ENCODE measurements around the gene ZSCAN20. TPM values are rescaled to one million over a fixed set of nuclear protein-coding genes. Genes with fewer than 3 reads are reported as not detected.

ZSCAN20 gene
- total and polyA plus RNA-seq, 2 experiments from 2014 or later: 0.91 to 4.9 TPM

- TF ChIP-seq ZNF462 (CRISPR knock-in tag; IDR thresholded peaks at IDR 0.05) (no peak), EZH2phosphoT487 (IDR thresholded peaks at IDR 0.05; ENCODE audit: unreplicated experiment) (no peak), ZNF114 (CRISPR knock-in tag; IDR thresholded peaks at IDR 0.05) (no peak), CREB1 (CRISPR knock-in tag; IDR thresholded peaks at IDR 0.05; ENCODE audit: low read depth) (no peak), POLR2AphosphoS5 (IDR thresholded peaks at IDR 0.05; ENCODE audit: low read depth) (no peak), EZH2 (IDR thresholded peaks at IDR 0.05; ENCODE audit: low read depth, unreplicated experiment) (no peak)
Observed at GRCh38 chr1:33465316-33465715, 7.1 kb upstream of the ZSCAN20 start (continued).

DNA sequence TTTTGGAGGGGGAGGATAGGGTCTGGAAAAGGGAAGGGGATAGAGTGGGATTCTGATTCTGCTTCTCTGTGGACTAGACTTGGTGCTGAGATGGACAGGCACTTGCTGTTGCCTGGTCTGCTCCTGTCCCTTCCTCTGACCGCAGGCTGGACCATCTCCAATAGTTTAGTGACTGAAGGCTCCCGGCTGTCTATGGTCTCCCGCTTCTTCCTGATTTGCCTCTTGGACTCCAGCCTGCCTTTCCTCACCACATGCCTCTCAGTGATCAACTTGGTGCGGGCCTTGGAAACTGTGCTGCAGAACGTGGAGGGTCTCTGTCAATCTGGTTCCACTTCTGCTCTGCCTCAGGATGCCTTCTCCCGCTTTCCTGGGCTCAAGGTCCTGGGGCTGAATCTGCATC lies 6.3 kb upstream of the ZSCAN20 start:
- no peaks in the 10 kb centered on the region for H3F3A ChIP-seq (replicated peaks; ENCODE audit: low read depth)
- H4K20me1 ChIP-seq (replicated peaks; ENCODE audit: insufficient read depth): no peaks in the 10 kb centered on the region
- no peaks in the 10 kb centered on the region; the same call in 2 of the 3 replicates for H3K36me3 Mint-ChIP-seq (ENCODE audit: low read depth)
- H3K27ac Mint-ChIP-seq: no peak overlapping the region
- ATAC-seq: no peak
- H3K27me3 ChIP-seq (ENCODE audit: insufficient read depth): 0 out of 2 replicates have a peak, but pooled peaks cover 3% of the 10 kb centered on the region
- H3K79me2 ChIP-seq (replicated peaks; ENCODE audit: insufficient read depth): no peaks in the 10 kb centered on the region
- peaks cover 9% of the 10 kb centered on the region for H3K27me3 Mint-ChIP-seq (ENCODE audit: insufficient read depth, low read depth, poor library complexity)
- no peak overlapping the region for H2AFZ ChIP-seq
- H3K4me3 Mint-ChIP-seq: no peak overlapping the region
- H3K9me2 ChIP-seq (ENCODE audit: insufficient read depth): no peaks in the 10 kb centered on the region
- no peaks in the 10 kb centered on the region for H3K36me3 ChIP-seq (ENCODE audit: insufficient read depth)
- H3K4me1 Mint-ChIP-seq: peaks cover 6% of the 10 kb centered on the region
- DNase-seq (ENCODE audit: low spot score): no peak
- no peak overlapping the region for H3K27ac ChIP-seq (ENCODE audit: low read depth)
- no peak overlapping the region for H3K4me3 ChIP-seq
- H3K9me3 Mint-ChIP-seq: no peaks in the 10 kb centered on the region
- H3K4me2 ChIP-seq: no peak overlapping the region
- H3K4me1 ChIP-seq (ENCODE audit: insufficient read depth): no peaks in the 10 kb centered on the region; the same call in 1 of the 2 replicates
- no peak for TF ChIP-seq POLR2AphosphoS5 (IDR thresholded peaks at IDR 0.05; ENCODE audit: low read depth)
- no peak for TF ChIP-seq CREB1 (CRISPR knock-in tag; IDR thresholded peaks at IDR 0.05; ENCODE audit: low read depth)
- TF ChIP-seq, protein P1, sequence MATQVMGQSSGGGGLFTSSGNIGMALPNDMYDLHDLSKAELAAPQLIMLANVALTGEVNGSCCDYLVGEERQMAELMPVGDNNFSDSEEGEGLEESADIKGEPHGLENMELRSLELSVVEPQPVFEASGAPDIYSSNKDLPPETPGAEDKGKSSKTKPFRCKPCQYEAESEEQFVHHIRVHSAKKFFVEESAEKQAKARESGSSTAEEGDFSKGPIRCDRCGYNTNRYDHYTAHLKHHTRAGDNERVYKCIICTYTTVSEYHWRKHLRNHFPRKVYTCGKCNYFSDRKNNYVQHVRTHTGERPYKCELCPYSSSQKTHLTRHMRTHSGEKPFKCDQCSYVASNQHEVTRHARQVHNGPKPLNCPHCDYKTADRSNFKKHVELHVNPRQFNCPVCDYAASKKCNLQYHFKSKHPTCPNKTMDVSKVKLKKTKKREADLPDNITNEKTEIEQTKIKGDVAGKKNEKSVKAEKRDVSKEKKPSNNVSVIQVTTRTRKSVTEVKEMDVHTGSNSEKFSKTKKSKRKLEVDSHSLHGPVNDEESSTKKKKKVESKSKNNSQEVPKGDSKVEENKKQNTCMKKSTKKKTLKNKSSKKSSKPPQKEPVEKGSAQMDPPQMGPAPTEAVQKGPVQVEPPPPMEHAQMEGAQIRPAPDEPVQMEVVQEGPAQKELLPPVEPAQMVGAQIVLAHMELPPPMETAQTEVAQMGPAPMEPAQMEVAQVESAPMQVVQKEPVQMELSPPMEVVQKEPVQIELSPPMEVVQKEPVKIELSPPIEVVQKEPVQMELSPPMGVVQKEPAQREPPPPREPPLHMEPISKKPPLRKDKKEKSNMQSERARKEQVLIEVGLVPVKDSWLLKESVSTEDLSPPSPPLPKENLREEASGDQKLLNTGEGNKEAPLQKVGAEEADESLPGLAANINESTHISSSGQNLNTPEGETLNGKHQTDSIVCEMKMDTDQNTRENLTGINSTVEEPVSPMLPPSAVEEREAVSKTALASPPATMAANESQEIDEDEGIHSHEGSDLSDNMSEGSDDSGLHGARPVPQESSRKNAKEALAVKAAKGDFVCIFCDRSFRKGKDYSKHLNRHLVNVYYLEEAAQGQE (IDR thresholded peaks at IDR 0.05; ENCODE audit: unreplicated experiment): no peak
- no peak for TF ChIP-seq STAT1 (IDR thresholded peaks at IDR 0.05; ENCODE audit: unreplicated experiment)
- no peak for TF ChIP-seq ZNF114 (CRISPR knock-in tag; IDR thresholded peaks at IDR 0.05)
- TF ChIP-seq EZH2 (IDR thresholded peaks at IDR 0.05; ENCODE audit: low read depth, unreplicated experiment): no peak
- TF ChIP-seq NANOG (IDR thresholded peaks at IDR 0.05; ENCODE audit: borderline replicate concordance): no peak
- no peak for TF ChIP-seq CTCF (conservative IDR thresholded peaks at IDR 0.05; ENCODE audit: low read depth in 2 of 2)
- no peak for TF ChIP-seq EZH2phosphoT487 (IDR thresholded peaks at IDR 0.05; ENCODE audit: unreplicated experiment)

Data from GM23338 (cell line).